Thymus (tissue), 14 donors: Measurements from ENCODE around the gene PALM2AKAP2. TPM values are rescaled to one million over a fixed set of nuclear protein-coding genes. Genes with fewer than 3 reads are reported as not detected.

Experiments
- DNase-seq, 9 donors: peaks; one replicate each; pipeline ENCODE4 v3.0.0-alpha.2; 2013; ENCODE audit warnings: low spot score in 9 of 9, low read depth in 6 of 9, missing footprints in 1 of 9
- H3K27ac ChIP-seq, 2 donors: one replicate each; pipeline ENCODE4 v1.5.1; 2013; ENCODE audit warnings: control low read depth in 1 of 2, low read depth in 1 of 2, low read length in 1 of 2, mild to moderate bottlenecking in 1 of 2, moderate library complexity in 1 of 2
- H3K27me3 ChIP-seq, 2 donors: one replicate each; pipeline ENCODE4 v1.5.1; 2013; ENCODE audit warnings: low read length in 1 of 2; ENCODE audit not compliant: control insufficient read depth in 2 of 2, insufficient read depth in 1 of 2
- H3K36me3 ChIP-seq, 2 donors: one replicate each; pipeline ENCODE4 v1.5.1; 2013; ENCODE audit warnings: low read length in 1 of 2, mild to moderate bottlenecking in 1 of 2, moderate library complexity in 1 of 2; ENCODE audit not compliant: control insufficient read depth in 2 of 2, insufficient read depth in 2 of 2
- H3K4me1 ChIP-seq, 2 donors: one replicate each; pipeline ENCODE4 v1.5.1; 2013; ENCODE audit warnings: low read length in 2 of 2; ENCODE audit not compliant: control insufficient read depth in 2 of 2, insufficient read depth in 2 of 2
- H3K4me3 ChIP-seq, 2 donors: one replicate each; pipeline ENCODE4 v1.5.1; 2013; ENCODE audit warnings: low read length in 2 of 2, control low read depth in 1 of 2, mild to moderate bottlenecking in 1 of 2
- H3K9me3 ChIP-seq, 2 donors: one replicate each; pipeline ENCODE4 v1.5.1; 2013; ENCODE audit warnings: low read length in 1 of 2, mild to moderate bottlenecking in 1 of 2; ENCODE audit not compliant: control insufficient read depth in 2 of 2, insufficient read depth in 1 of 2
- WGBS: extraction: QIAGEN DNeasy Blood & Tissue Kit; methylation state at CpG from one replicate; pipeline ENCODE4 v1.1.7; 2013; 5-methylcytosine and 5-hydroxymethylcytosine counted together
- long read RNA-seq, 10 donors: transcript quantifications; one replicate each; lab custom pipeline, GENCODE V29; 2026
- polyA plus RNA-seq: library from polyadenylated mRNA; stranded (reverse); fragments of 200-250 nt; gene quantifications from one replicate; pipeline ENCODE4 v1.2.3, GENCODE V29; 2013
- total RNA-seq: library from RNA; stranded (reverse); fragments of 120-200 nt; gene quantifications from one replicate; pipeline ENCODE4 v1.2.4, GENCODE V29; 2013
- donor health status: healthy.

Gene PALM2AKAP2
- total RNA-seq (0.76 TPM), polyA plus RNA-seq (0.30 TPM)
- long read RNA-seq, donor 1: 0 reads
- long read RNA-seq, donor 2: 0 reads
- long read RNA-seq, donor 3: 0 reads
- long read RNA-seq, donor 4: 0 reads
- long read RNA-seq, donor 5, partial matches to known transcripts: 6 of 6 reads
- long read RNA-seq, donor 5, other reads (novel, unspliced or antisense): 0 of 6 reads
- long read RNA-seq, donor 6: 0 reads
- long read RNA-seq, donor 7: 0 reads
- long read RNA-seq, donor 8: 0 reads
- long read RNA-seq, donor 9: 0 reads
- long read RNA-seq, donor 10, partial matches to known transcripts: 29 of 29 reads
- long read RNA-seq, donor 10, other reads (novel, unspliced or antisense): 0 of 29 reads

- no peak within 1 kb of the TSS for H3K27ac ChIP-seq
- peak within 1 kb of the TSS in 1 of 2 donors; percentile 17 for H3K4me3 ChIP-seq
- 3% methylated on average over 85 of the region's 85 CpGs for WGBS
- no peak for DNase-seq
- no peaks in the 10 kb centered on the region for H3K4me1 ChIP-seq
- no peaks in the 10 kb centered on the region for H3K9me3 ChIP-seq
- no peaks in the 10 kb centered on the region for H3K36me3 ChIP-seq
- H3K27me3 ChIP-seq: peaks cover 21 to 27% of the 10 kb centered on the region in 2 donors
Observed at GRCh38 chr9:109779711-109780452, at the start of gene PALM2AKAP2. PALM2AKAP2 (plus strand) TSS chr9:109780198; CDS start chr9:109780489, 291 bp downstream.

- no peak for DNase-seq
- H3K4me1 ChIP-seq: no peaks in the 10 kb centered on the region
- H3K4me3 ChIP-seq: no peak overlapping the region
- 91% methylated on average over 3 of the region's 3 CpGs for WGBS
- no peaks in the 10 kb centered on the region for H3K9me3 ChIP-seq
- H3K27me3 ChIP-seq: no peaks in the 10 kb centered on the region
- H3K36me3 ChIP-seq: no peaks in the 10 kb centered on the region
- H3K27ac ChIP-seq: no peak overlapping the region
Observed at GRCh38 chr9:109730228-109730627, 49.8 kb upstream of the PALM2AKAP2 start.

- Histone ChIP-seq H3K27ac (no peak overlapping the region), H3K27me3 (no peaks in the 10 kb centered on the region), H3K36me3 (no peaks in the 10 kb centered on the region), H3K4me1 (no peaks in the 10 kb centered on the region), H3K4me3 (no peak overlapping the region), H3K9me3 (no peaks in the 10 kb centered on the region)
- WGBS: 45% methylated on average over 2 of the region's 2 CpGs
- no peak for DNase-seq
Observed at GRCh38 chr9:109733690-109734089, 46.3 kb upstream of the PALM2AKAP2 start.

- Histone ChIP-seq H3K36me3 (no peaks in the 10 kb centered on the region), H3K4me1 (no peaks in the 10 kb centered on the region), H3K9me3 (no peaks in the 10 kb centered on the region), H3K27ac (no peak overlapping the region), H3K4me3 (no peak overlapping the region), H3K27me3 (no peaks in the 10 kb centered on the region)
- no peak for DNase-seq
- 91% methylated on average over 2 of the region's 2 CpGs for WGBS
Observed at GRCh38 chr9:109734814-109735213, 45.2 kb upstream of the PALM2AKAP2 start.

GRCh38 chr9:109735801-109736200 is 44.2 kb upstream of the PALM2AKAP2 start:
- Histone ChIP-seq H3K4me3 (no peak overlapping the region), H3K9me3 (no peaks in the 10 kb centered on the region), H3K27ac (no peak overlapping the region), H3K27me3 (no peaks in the 10 kb centered on the region), H3K36me3 (no peaks in the 10 kb centered on the region), H3K4me1 (no peaks in the 10 kb centered on the region)
- DNase-seq: no peak
- WGBS: 94% methylated on average over 6 of the region's 6 CpGs

GRCh38 chr9:109737295-109737694 is 42.7 kb upstream of the PALM2AKAP2 start:
- no peaks in the 10 kb centered on the region for H3K4me1 ChIP-seq
- 90% methylated on average over 1 of the region's 1 CpG for WGBS
- no peaks in the 10 kb centered on the region for H3K9me3 ChIP-seq
- H3K27me3 ChIP-seq: no peaks in the 10 kb centered on the region
- DNase-seq: no peak
- H3K36me3 ChIP-seq: no peaks in the 10 kb centered on the region
- H3K4me3 ChIP-seq: no peak overlapping the region
- no peak overlapping the region for H3K27ac ChIP-seq

GRCh38 chr9:109739760-109740159 is 40.2 kb upstream of the PALM2AKAP2 start:
- Histone ChIP-seq H3K36me3 (no peaks in the 10 kb centered on the region), H3K4me1 (no peaks in the 10 kb centered on the region), H3K4me3 (no peak overlapping the region), H3K9me3 (no peaks in the 10 kb centered on the region), H3K27me3 (no peaks in the 10 kb centered on the region), H3K27ac (no peak overlapping the region)
- no peak for DNase-seq
- WGBS: 79% methylated on average over 3 of the region's 3 CpGs

- DNase-seq: no peak
- H3K27me3 ChIP-seq: no peaks in the 10 kb centered on the region
- no peaks in the 10 kb centered on the region for H3K36me3 ChIP-seq
- no peaks in the 10 kb centered on the region for H3K4me1 ChIP-seq
- H3K27ac ChIP-seq: no peak overlapping the region
- 60% methylated on average over 2 of the region's 2 CpGs for WGBS
- H3K9me3 ChIP-seq: no peaks in the 10 kb centered on the region
- H3K4me3 ChIP-seq: no peak overlapping the region
Observed at GRCh38 chr9:109742776-109743348, 37.1 kb upstream of the PALM2AKAP2 start.

GRCh38 chr9:109743696-109744095 is 36.3 kb upstream of the PALM2AKAP2 start:
- no peak for DNase-seq
- WGBS: 84% methylated on average over 2 of the region's 2 CpGs
- Histone ChIP-seq H3K27me3 (no peaks in the 10 kb centered on the region), H3K4me1 (no peaks in the 10 kb centered on the region), H3K36me3 (no peaks in the 10 kb centered on the region), H3K4me3 (no peak overlapping the region), H3K27ac (no peak overlapping the region), H3K9me3 (no peaks in the 10 kb centered on the region)
